PC-9 (cell line): Measurements from ENCODE around the gene TSHZ2. TPM values are rescaled to one million over a fixed set of nuclear protein-coding genes. Genes with fewer than 3 reads are reported as not detected.

Experiments used
- BruUV-seq: library from RNA; stranded (reverse); fragments of 400-500 nt; replicated peaks from 2 replicates; lab custom pipeline; 2021; lab: Mats Ljungman, UMichigan
- CTCF ChIA-PET: fragments of 300-600 bp; sonication (Branson Sonifier 250); formaldehyde crosslinking; loops from one replicate; lab custom pipeline; 2022; ENCODE audit warnings: antibody characterized with exemption; lab: Charles Lee
- POLR2A ChIA-PET: fragments of 300-600 bp; sonication (Branson Sonifier 250); formaldehyde crosslinking; loops from one replicate; lab custom pipeline; 2022; ENCODE audit warnings: antibody characterized with exemption; ENCODE audit not compliant: unreplicated experiment; lab: Charles Lee
- DNase-seq, 2 experiments: peaks; one replicate each; pipeline versions ENCODE4 v3.0.0 to v3.0.0-alpha.2; 2015 to 2022; ENCODE audit warnings: mixed read lengths in 1 of 2
- H2AFZ ChIP-seq: fragments of 200-600 bp; sonication (generic); 2 replicates; pipeline ENCODE4 v1.8.1; 2017; ENCODE audit warnings: antibody characterized with exemption
- H3F3A ChIP-seq: fragments of 200-600 bp; sonication (generic); 2 replicates; pipeline ENCODE4 v1.8.1; 2017; ENCODE audit warnings: antibody characterized with exemption, mild to moderate bottlenecking, low read depth; ENCODE audit not compliant: insufficient read depth
- H3K27ac ChIP-seq: fragments of 200-600 bp; sonication (generic); 2 replicates; pipeline ENCODE4 v1.6.1; 2016; ENCODE audit warnings: mixed run types
- H3K27me3 ChIP-seq: fragments of 200-600 bp; sonication (generic); 2 replicates; pipeline ENCODE4 v1.6.1; 2016; ENCODE audit warnings: low read depth, mixed run types; ENCODE audit not compliant: insufficient read depth
- H3K36me3 ChIP-seq: fragments of 200-600 bp; sonication (generic); 2 replicates; pipeline ENCODE4 v1.6.1; 2016; ENCODE audit warnings: low read depth, mixed run types
- H3K4me1 ChIP-seq: fragments of 200-600 bp; sonication (generic); replicated peaks from 2 replicates; pipeline ENCODE4 v1.6.1; 2016; ENCODE audit warnings: mixed run types; ENCODE audit not compliant: insufficient read depth
- H3K4me2 ChIP-seq: fragments of 200-600 bp; sonication (generic); 2 replicates; pipeline ENCODE4 v1.6.1; 2017; ENCODE audit warnings: mixed run types
- H3K4me3 ChIP-seq: fragments of 200-600 bp; sonication (generic); 2 replicates; pipeline ENCODE4 v1.6.1; 2016; ENCODE audit warnings: mixed run types
- H3K79me2 ChIP-seq: fragments of 200-600 bp; sonication (generic); 2 replicates; pipeline ENCODE4 v1.6.1; 2017; ENCODE audit warnings: low read depth, mixed run types
- H3K9me2 ChIP-seq: fragments of 200-600 bp; sonication (generic); 2 replicates; pipeline ENCODE4 v1.8.1; 2017; ENCODE audit warnings: mild to moderate bottlenecking; ENCODE audit not compliant: insufficient read depth
- H3K9me3 ChIP-seq: fragments of 200-600 bp; sonication (generic); 2 replicates; pipeline ENCODE4 v1.8.1; 2016; ENCODE audit warnings: low read depth; ENCODE audit not compliant: insufficient read depth
- H4K20me1 ChIP-seq: fragments of 200-600 bp; sonication (generic); 2 replicates; pipeline ENCODE4 v1.8.1; 2017; ENCODE audit not compliant: insufficient read depth
- CTCF ChIP-seq: fragments of 200-600 bp; sonication (generic); conservative IDR thresholded peaks from 2 replicates; pipeline ENCODE4 v1.6.1; 2017; ENCODE audit warnings: mixed run types, antibody characterized with exemption, mild to moderate bottlenecking, moderate library complexity
- EZH2 ChIP-seq: fragments of 200-600 bp; sonication (generic); IDR thresholded peaks from 2 replicates; pipeline ENCODE4 v1.8.0; 2017; ENCODE audit warnings: antibody characterized with exemption, low read depth
- intact Hi-C: fragments of 100-400 bp; cut with micrococcal nuclease; formaldehyde crosslinking; loops from one replicate; pipeline ENCODE4 v1.10.0; 2022; ENCODE audit not compliant: unreplicated experiment
- total RNA-seq: library from RNA; stranded (reverse); gene quantifications from 2 replicates; pipeline ENCODE4 v1.2.3, GENCODE V29; 2021

The TSHZ2 gene
- total RNA-seq, 1 experiment from 2014 or later: not detected

- CTCF ChIA-PET: no interaction called here
- no peaks in the 10 kb centered on the region for H3K79me2 ChIP-seq
- no peak for TF ChIP-seq EZH2
- TF ChIP-seq CTCF: no peak
Measured at GRCh38 chr20:53319716-53320115, 347.6 kb downstream of the TSHZ2 start.

DNA sequence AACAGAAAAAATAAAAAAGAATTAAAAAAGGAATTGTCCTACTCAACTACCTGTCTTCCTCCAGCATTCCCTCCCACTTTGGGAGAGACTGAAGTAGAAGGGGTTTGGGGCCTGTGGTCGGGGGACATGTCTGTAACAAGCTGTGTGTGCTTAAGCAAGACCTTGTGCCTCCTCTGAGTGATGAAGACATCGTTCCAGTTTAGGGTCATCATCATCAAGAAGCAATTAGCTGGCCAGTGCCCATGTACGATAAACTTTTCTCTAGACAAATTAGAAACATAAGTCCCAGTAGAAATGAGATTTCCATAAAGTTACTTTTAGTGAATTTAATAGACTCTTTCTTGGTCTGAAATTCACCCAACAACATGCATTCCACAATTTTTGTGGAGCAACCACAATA lies 348.5 kb downstream of the TSHZ2 start:
- CTCF ChIA-PET: no interaction called here
- no TSS peak for BruUV-seq
- Histone ChIP-seq H3K9me2 (no peaks in the 10 kb centered on the region; the same call in 1 of the 2 replicates), H4K20me1 (no peaks in the 10 kb centered on the region), H3K27me3 (peaks cover 47% of the 10 kb centered on the region), H3K4me1 (no peaks in the 10 kb centered on the region), H3K36me3 (no peaks in the 10 kb centered on the region), H3K9me3 (no peaks in the 10 kb centered on the region), H3K4me2 (no peak overlapping the region), H2AFZ (no peak overlapping the region), H3K79me2 (no peaks in the 10 kb centered on the region), H3F3A (no peaks in the 10 kb centered on the region), H3K4me3 (no peak overlapping the region), H3K27ac (no peak overlapping the region)
- DNase-seq: no peak
- TF ChIP-seq EZH2 (no peak), CTCF (no peak)
- intact Hi-C loops: no loop called here
- POLR2A ChIA-PET: no interaction called here

More at GRCh38 chr20:53319716-53320115, 347.6 kb downstream of the TSHZ2 start:
- Histone ChIP-seq H3F3A (no peaks in the 10 kb centered on the region), H3K9me2 (no peaks in the 10 kb centered on the region; the same call in 1 of the 2 replicates), H2AFZ (no peak overlapping the region), H4K20me1 (no peaks in the 10 kb centered on the region), H3K9me3 (no peaks in the 10 kb centered on the region), H3K4me3 (no peak overlapping the region), H3K27me3 (peaks cover 47% of the 10 kb centered on the region), H3K36me3 (no peaks in the 10 kb centered on the region), H3K4me1 (no peaks in the 10 kb centered on the region), H3K4me2 (no peak overlapping the region), H3K27ac (no peak overlapping the region)
- POLR2A ChIA-PET: no interaction called here
- DNase-seq: no peak
- intact Hi-C loops: no loop called here
- no TSS peak for BruUV-seq

- Histone ChIP-seq H3F3A (no peaks in the 10 kb centered on the region), H2AFZ (no peak overlapping the region), H3K79me2 (no peaks in the 10 kb centered on the region), H3K27ac (no peak overlapping the region), H3K36me3 (no peaks in the 10 kb centered on the region), H4K20me1 (no peaks in the 10 kb centered on the region), H3K4me2 (no peak overlapping the region), H3K4me1 (no peaks in the 10 kb centered on the region), H3K9me3 (no peaks in the 10 kb centered on the region), H3K9me2 (no peaks in the 10 kb centered on the region; the same call in 1 of the 2 replicates), H3K27me3 (peaks cover 48% of the 10 kb centered on the region), H3K4me3 (no peak overlapping the region)
- POLR2A ChIA-PET: no interaction called here
- intact Hi-C loops: no loop called here
- DNase-seq: no peak
- CTCF ChIA-PET: no interaction called here
- TF ChIP-seq CTCF (no peak), EZH2 (no peak)
- no TSS peak for BruUV-seq
Measured at GRCh38 chr20:53321596-53321995, 349.4 kb downstream of the TSHZ2 start.
